GM18526 (cell line): Measurements from ENCODE around the gene SAMD13.

Experiments used
- POLR2A ChIP-seq: IDR thresholded peaks from 3 replicates; pipeline ENCODE4 v1.6.1; 2011; ENCODE audit not compliant: insufficient read length; ENCODE audit errors: extremely low read depth

Gene SAMD13

GRCh38 chr1:84374991-84375696 lies 73.6 kb downstream of the SAMD13 start:
- no peak for TF ChIP-seq POLR2A

- no peak for TF ChIP-seq POLR2A
Observed at GRCh38 chr1:84376000-84376910, 74.7 kb downstream of the SAMD13 start.

- TF ChIP-seq POLR2A, result no peak
Observed at GRCh38 chr1:84377480-84378095, 76.1 kb downstream of the SAMD13 start.

GRCh38 chr1:84379138-84379916 lies 77.8 kb downstream of the SAMD13 start:
- TF ChIP-seq POLR2A, result no peak

- TF ChIP-seq POLR2A, result no peak
Observed at GRCh38 chr1:84379917-84380180, 78.3 kb downstream of the SAMD13 start.

GRCh38 chr1:84382127-84382526 lies 80.6 kb downstream of the SAMD13 start:
- no peak for TF ChIP-seq POLR2A

GRCh38 chr1:84385347-84385746 lies 83.8 kb downstream of the SAMD13 start:
- no peak for TF ChIP-seq POLR2A

GRCh38 chr1:84386716-84387479 lies 85.4 kb downstream of the SAMD13 start:
- TF ChIP-seq POLR2A, result no peak

- no peak for TF ChIP-seq POLR2A
Observed at GRCh38 chr1:84387480-84388163, 86.1 kb downstream of the SAMD13 start.

GRCh38 chr1:84390226-84390625 lies 88.7 kb downstream of the SAMD13 start:
- no peak for TF ChIP-seq POLR2A

GRCh38 chr1:84398175-84399155 lies 97.0 kb downstream of the SAMD13 start, which contains the start of gene DNASE2B:
Gene DNASE2B, plus strand, starts transcription at chr1:84398484. Its CDS starts 81 bp downstream, at chr1:84398565.
- no peak for TF ChIP-seq POLR2A
